Measurements from ENCODE around the gene OR8G5.

DNA sequence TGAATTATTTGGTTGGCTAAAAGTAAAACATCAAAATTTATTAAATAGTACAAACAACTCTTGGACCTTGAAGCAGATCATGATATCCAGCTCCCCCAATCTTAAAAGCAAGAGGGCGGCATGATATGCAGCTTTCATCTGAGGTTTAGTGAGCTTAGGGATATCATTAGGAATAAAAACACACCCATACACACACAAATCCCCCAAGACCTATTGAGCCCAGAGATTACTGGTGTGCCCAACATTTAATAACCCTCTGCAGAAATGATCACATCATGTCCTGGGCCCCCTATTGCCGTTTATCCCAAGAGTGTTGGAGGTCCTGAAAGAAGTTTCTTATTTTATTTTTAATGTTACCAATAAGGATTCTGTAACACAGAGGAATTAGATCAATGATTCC, 57.7 kb downstream of the OR8G5 start, which contains the start of gene OR8D1:
- no peak for TF ChIP-seq CTCF (IDR thresholded peaks at IDR 0.05)
- TF ChIP-seq, protein P1, sequence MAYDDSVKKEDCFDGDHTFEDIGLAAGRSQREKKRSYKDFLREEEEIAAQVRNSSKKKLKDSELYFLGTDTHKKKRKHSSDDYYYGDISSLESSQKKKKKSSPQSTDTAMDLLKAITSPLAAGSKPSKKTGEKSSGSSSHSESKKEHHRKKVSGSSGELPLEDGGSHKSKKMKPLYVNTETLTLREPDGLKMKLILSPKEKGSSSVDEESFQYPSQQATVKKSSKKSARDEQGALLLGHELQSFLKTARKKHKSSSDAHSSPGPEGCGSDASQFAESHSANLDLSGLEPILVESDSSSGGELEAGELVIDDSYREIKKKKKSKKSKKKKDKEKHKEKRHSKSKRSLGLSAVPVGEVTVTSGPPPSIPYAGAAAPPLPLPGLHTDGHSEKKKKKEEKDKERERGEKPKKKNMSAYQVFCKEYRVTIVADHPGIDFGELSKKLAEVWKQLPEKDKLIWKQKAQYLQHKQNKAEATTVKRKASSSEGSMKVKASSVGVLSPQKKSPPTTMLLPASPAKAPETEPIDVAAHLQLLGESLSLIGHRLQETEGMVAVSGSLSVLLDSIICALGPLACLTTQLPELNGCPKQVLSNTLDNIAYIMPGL (CRISPR knock-in tag; IDR thresholded peaks at IDR 0.05): no peak
- no peak for TF ChIP-seq ELF4 (CRISPR knock-in tag; IDR thresholded peaks at IDR 0.05; ENCODE audit: low read depth)
- TF ChIP-seq, protein P2, sequence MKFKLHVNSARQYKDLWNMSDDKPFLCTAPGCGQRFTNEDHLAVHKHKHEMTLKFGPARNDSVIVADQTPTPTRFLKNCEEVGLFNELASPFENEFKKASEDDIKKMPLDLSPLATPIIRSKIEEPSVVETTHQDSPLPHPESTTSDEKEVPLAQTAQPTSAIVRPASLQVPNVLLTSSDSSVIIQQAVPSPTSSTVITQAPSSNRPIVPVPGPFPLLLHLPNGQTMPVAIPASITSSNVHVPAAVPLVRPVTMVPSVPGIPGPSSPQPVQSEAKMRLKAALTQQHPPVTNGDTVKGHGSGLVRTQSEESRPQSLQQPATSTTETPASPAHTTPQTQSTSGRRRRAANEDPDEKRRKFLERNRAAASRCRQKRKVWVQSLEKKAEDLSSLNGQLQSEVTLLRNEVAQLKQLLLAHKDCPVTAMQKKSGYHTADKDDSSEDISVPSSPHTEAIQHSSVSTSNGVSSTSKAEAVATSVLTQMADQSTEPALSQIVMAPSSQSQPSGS (CRISPR knock-in tag; IDR thresholded peaks at IDR 0.05; ENCODE audit: borderline replicate concordance, low read depth): no peak
- TF ChIP-seq, protein P3, sequence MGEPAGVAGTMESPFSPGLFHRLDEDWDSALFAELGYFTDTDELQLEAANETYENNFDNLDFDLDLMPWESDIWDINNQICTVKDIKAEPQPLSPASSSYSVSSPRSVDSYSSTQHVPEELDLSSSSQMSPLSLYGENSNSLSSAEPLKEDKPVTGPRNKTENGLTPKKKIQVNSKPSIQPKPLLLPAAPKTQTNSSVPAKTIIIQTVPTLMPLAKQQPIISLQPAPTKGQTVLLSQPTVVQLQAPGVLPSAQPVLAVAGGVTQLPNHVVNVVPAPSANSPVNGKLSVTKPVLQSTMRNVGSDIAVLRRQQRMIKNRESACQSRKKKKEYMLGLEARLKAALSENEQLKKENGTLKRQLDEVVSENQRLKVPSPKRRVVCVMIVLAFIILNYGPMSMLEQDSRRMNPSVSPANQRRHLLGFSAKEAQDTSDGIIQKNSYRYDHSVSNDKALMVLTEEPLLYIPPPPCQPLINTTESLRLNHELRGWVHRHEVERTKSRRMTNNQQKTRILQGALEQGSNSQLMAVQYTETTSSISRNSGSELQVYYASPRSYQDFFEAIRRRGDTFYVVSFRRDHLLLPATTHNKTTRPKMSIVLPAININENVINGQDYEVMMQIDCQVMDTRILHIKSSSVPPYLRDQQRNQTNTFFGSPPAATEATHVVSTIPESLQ (CRISPR knock-in tag; IDR thresholded peaks at IDR 0.05): no peak
- TF ChIP-seq TP53 (CRISPR knock-in tag; IDR thresholded peaks at IDR 0.05): no peak
- no peak for TF ChIP-seq NFE2L1 (CRISPR knock-in tag; IDR thresholded peaks at IDR 0.05)
- TF ChIP-seq, protein P4, sequence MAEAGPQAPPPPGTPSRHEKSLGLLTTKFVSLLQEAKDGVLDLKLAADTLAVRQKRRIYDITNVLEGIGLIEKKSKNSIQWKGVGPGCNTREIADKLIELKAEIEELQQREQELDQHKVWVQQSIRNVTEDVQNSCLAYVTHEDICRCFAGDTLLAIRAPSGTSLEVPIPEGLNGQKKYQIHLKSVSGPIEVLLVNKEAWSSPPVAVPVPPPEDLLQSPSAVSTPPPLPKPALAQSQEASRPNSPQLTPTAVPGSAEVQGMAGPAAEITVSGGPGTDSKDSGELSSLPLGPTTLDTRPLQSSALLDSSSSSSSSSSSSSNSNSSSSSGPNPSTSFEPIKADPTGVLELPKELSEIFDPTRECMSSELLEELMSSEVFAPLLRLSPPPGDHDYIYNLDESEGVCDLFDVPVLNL (CRISPR knock-in tag; IDR thresholded peaks at IDR 0.05; ENCODE audit: borderline replicate concordance, low read depth): no peak

Measured in WTC11 (cell line).